ENCODE data around the gene SIAH2.
"Not testable (repeated sequence)": the region's sequence is repeated elsewhere in the genome, so short reads cannot be mapped to it uniquely, and the experiment has no call there.

SIAH2 gene

DNA sequence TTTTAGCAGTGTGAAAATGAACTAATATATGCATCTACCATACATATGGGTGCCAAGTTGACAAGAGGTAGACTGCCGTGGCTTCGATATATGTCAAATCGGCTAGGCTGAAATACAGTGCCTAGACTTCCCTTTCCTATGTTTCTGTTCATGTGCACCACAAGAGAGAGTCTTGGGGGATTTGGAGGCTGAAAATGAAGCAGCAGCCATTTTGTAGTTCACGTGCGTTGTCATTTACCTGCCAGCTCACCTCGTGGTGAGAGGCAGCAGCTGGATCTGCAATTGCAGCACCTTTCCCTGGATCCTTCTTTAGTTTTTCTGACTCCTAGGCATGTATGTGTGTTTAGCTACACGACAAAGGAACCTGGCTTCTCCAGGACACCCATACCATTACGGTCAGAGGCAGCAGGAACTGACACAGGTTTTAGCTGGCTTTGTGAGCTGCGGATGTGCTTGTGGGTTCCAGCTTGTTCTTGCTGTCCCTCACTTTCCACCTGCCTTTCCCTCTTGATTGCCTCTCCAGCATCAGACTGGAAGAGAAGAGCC is 40.5 kb upstream of the SIAH2 start:
- no peak for DNase-seq
- Histone ChIP-seq H3K4me3 (no peak overlapping the region), H3K9me3 (no peaks in the 10 kb centered on the region), H3K36me3 (no peaks in the 10 kb centered on the region), H3K27me3 (peaks cover 0 to 3% of the 10 kb centered on the region in 2 donors), H3K4me1 (no peaks in the 10 kb centered on the region), H3K27ac (no peak overlapping the region)
- intact Hi-C loops (cut with DNase I; ENCODE audit: low total_unique reads), result no loop called here
- TF ChIP-seq, protein P1, sequence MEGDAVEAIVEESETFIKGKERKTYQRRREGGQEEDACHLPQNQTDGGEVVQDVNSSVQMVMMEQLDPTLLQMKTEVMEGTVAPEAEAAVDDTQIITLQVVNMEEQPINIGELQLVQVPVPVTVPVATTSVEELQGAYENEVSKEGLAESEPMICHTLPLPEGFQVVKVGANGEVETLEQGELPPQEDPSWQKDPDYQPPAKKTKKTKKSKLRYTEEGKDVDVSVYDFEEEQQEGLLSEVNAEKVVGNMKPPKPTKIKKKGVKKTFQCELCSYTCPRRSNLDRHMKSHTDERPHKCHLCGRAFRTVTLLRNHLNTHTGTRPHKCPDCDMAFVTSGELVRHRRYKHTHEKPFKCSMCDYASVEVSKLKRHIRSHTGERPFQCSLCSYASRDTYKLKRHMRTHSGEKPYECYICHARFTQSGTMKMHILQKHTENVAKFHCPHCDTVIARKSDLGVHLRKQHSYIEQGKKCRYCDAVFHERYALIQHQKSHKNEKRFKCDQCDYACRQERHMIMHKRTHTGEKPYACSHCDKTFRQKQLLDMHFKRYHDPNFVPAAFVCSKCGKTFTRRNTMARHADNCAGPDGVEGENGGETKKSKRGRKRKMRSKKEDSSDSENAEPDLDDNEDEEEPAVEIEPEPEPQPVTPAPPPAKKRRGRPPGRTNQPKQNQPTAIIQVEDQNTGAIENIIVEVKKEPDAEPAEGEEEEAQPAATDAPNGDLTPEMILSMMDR (IDR thresholded peaks at IDR 0.05), result no peak

GRCh38 chr3:150800722-150801121 is 37.8 kb upstream of the SIAH2 start:
- H3K9me3 ChIP-seq, result no peaks in the 10 kb centered on the region
- DNase-seq, result no peak
- no peak overlapping the region for H3K27ac ChIP-seq
- no peaks in the 10 kb centered on the region for H3K36me3 ChIP-seq
- intact Hi-C loops (cut with DNase I; ENCODE audit: low total_unique reads), result no loop called here
- H3K4me3 ChIP-seq, result no peak overlapping the region
- TF ChIP-seq, protein P1 (IDR thresholded peaks at IDR 0.05), result no peak
- H3K4me1 ChIP-seq, result no peaks in the 10 kb centered on the region
- H3K27me3 ChIP-seq, result peaks cover 0 to 3% of the 10 kb centered on the region in 2 donors

DNA sequence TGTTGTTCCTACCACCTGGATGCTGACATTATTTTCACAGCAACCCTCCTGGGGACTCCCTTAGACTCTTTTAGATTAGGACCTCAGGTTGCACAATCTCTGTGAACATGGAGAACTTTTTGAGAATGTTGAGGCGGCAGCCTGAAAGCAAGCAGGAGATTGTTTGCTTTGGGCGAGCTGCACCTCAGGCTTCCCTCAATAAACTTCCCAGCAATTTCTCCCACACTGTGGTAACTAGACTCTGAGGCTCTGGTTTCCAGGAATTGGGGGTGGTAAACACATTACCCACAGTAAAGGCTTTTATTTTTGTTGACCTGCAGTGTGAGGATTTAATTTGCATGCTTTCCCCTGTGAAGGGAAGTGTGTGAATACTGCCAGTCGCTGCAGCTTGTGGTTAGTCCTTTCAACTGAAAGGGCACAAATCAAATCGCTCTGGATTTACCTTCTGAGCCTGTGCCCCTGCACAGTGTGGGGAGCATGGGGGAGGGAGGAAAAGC is 35.2 kb upstream of the SIAH2 start:
- Histone ChIP-seq H3K4me3 (no peak overlapping the region), H3K27me3 (peaks cover 0 to 3% of the 10 kb centered on the region in 2 donors), H3K9me3 (no peaks in the 10 kb centered on the region), H3K4me1 (no peaks in the 10 kb centered on the region), H3K36me3 (no peaks in the 10 kb centered on the region), H3K27ac (no peak overlapping the region)
- no peak for DNase-seq
- TF ChIP-seq, protein P1 (IDR thresholded peaks at IDR 0.05), result no peak
- intact Hi-C loops (cut with DNase I; ENCODE audit: low total_unique reads), result no loop called here

DNA sequence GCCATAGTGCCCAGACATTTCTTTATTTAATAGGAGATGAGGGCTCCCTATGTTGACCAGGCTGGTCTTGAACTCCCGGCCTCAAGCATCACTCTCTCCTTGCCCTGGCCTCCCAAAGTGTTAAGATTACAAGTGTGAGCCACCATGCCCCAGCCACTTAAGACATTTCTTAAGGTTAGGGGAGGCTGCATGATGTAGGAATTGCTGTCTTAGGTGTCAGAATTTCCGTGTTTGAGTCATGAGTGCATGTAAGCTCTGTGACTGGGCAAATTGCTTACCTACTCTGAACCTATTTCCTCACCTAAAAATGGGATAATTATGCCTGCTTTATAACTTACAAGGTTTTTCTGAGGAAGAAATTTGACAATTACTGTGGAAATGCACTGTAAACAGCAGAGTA is 34.2 kb upstream of the SIAH2 start:
- Histone ChIP-seq H3K27me3 (peaks cover 0 to 3% of the 10 kb centered on the region in 2 donors), H3K4me1 (no peaks in the 10 kb centered on the region), H3K9me3 (no peaks in the 10 kb centered on the region), H3K4me3 (no peak overlapping the region), H3K36me3 (no peaks in the 10 kb centered on the region), H3K27ac (no peak overlapping the region)
- intact Hi-C loops (cut with DNase I; ENCODE audit: low total_unique reads), result no loop called here
- no peak for DNase-seq
- TF ChIP-seq, protein P1 (IDR thresholded peaks at IDR 0.05), result no peak

DNA sequence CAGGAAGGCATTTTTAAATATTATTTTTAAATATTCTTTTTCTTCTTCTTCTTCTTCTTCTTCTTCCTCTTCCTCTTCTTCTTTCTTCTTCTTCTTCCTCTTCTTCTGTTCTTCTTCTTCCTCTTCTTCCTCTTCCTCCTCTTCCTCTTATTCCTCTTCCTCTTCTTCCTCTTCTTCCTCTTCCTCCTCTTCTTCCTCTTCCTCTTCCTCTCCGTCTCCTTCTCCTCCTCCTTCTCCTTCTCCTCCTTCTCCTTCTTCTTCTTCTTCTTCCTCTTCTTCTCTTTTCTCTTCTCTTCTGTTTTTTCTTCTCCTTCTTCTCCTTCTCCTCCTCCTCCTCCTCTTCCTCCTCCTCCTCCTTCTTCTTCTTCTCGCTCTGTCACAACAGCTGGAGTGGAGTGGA is 33.6 kb upstream of the SIAH2 start:
- H3K9me3 ChIP-seq; H3K4me1 ChIP-seq; H3K4me3 ChIP-seq; H3K27me3 ChIP-seq; H3K27ac ChIP-seq; intact Hi-C loops (cut with DNase I; ENCODE audit: low total_unique reads); H3K36me3 ChIP-seq; DNase-seq: not testable (repeated sequence)

DNA sequence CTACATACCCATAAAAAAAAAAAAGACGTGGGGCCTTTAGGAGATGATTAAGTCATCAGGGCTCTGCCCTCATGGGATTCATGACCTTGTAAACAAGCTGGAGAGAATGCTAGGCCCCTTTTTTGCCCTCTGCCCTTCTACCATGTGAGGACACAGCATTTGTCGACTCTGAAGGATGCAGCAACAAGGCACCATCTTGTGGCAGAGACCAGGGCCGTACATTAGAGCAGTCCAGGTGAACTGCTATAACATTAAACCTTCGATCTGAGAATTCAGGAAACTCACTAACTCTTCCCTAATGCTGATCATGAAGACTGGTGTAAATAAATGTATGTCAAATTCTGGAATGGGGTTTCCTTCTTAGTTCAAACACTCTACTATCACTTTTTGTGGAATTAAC is 30.7 kb upstream of the SIAH2 start:
- H3K4me1 ChIP-seq, result no peaks in the 10 kb centered on the region
- TF ChIP-seq, protein P1 (IDR thresholded peaks at IDR 0.05), result no peak
- no peaks in the 10 kb centered on the region for H3K9me3 ChIP-seq
- intact Hi-C loops (cut with DNase I; ENCODE audit: low total_unique reads), result no loop called here
- H3K4me3 ChIP-seq, result no peak overlapping the region
- no peak overlapping the region for H3K27ac ChIP-seq
- H3K36me3 ChIP-seq, result no peaks in the 10 kb centered on the region
- peaks cover 0 to 3% of the 10 kb centered on the region in 2 donors for H3K27me3 ChIP-seq
- no peak for DNase-seq
